Measurements from ENCODE around the gene NKAIN2. TPM values are rescaled to one million over a fixed set of nuclear protein-coding genes. Genes with fewer than 3 reads are reported as not detected.
A peak's percentile ranks its signal among the peaks of the same experiment; 100 is the strongest.

NKAIN2 gene
- total RNA-seq, 4 donors from 2014 or later, result 0.31 to 0.58 (median 0.39) TPM; not detected in 1

GRCh38 chr6:123928529-123928928 is 124.9 kb downstream of the NKAIN2 start:
- Histone ChIP-seq H3K36me3 (no peaks in the 10 kb centered on the region), H3K27me3 (no peaks in the 10 kb centered on the region), H3K4me1 (no peaks in the 10 kb centered on the region), H3K27ac (no peak overlapping the region), H3K4me3 (no peak overlapping the region), H3K9me3 (no peaks in the 10 kb centered on the region)
- no peak for TF ChIP-seq CTCF (IDR thresholded peaks at IDR 0.05 in 4 of 5, conservative IDR thresholded peaks at IDR 0.05 in 1 of 5)
- TF ChIP-seq POLR2A (IDR thresholded peaks at IDR 0.05), result no peak
- in situ Hi-C loops (cut with MboI; ENCODE audit: low sequenced_read_pairs in 4 of 4), result no loop called here
- DNase-seq (no peak), ATAC-seq (no peak)
- intact Hi-C loops (cut with DNase I; ENCODE audit: low total_unique reads), result no loop called here

GRCh38 chr6:123931928-123932327 is 128.3 kb downstream of the NKAIN2 start:
- Histone ChIP-seq H3K27me3 (no peaks in the 10 kb centered on the region), H3K36me3 (no peaks in the 10 kb centered on the region), H3K27ac (no peak overlapping the region), H3K4me1 (no peaks in the 10 kb centered on the region), H3K9me3 (no peaks in the 10 kb centered on the region), H3K4me3 (no peak overlapping the region)
- TF ChIP-seq CTCF (IDR thresholded peaks at IDR 0.05 in 4 of 5, conservative IDR thresholded peaks at IDR 0.05 in 1 of 5), result no peak
- TF ChIP-seq POLR2A (IDR thresholded peaks at IDR 0.05), result no peak
- no peak for DNase-seq
- ATAC-seq, result no peak
- intact Hi-C loops (cut with DNase I; ENCODE audit: low total_unique reads), result no loop called here
- in situ Hi-C loops (cut with MboI; ENCODE audit: low sequenced_read_pairs in 4 of 4), result no loop called here

- ATAC-seq (no peak), DNase-seq (no peak)
- Histone ChIP-seq H3K4me1 (peaks cover 0 to 7% of the 10 kb centered on the region in 2 donors), H3K27ac (no peak overlapping the region), H3K27me3 (no peaks in the 10 kb centered on the region), H3K4me3 (no peak overlapping the region), H3K36me3 (no peaks in the 10 kb centered on the region), H3K9me3 (no peaks in the 10 kb centered on the region)
- in situ Hi-C loops (cut with MboI; ENCODE audit: low sequenced_read_pairs in 4 of 4) (no loop called here), intact Hi-C loops (cut with DNase I; ENCODE audit: low total_unique reads) (no loop called here)
- no peak for TF ChIP-seq CTCF (IDR thresholded peaks at IDR 0.05 in 4 of 5, conservative IDR thresholded peaks at IDR 0.05 in 1 of 5)
- TF ChIP-seq POLR2A (IDR thresholded peaks at IDR 0.05), result no peak
Observed at GRCh38 chr6:123940551-123940950, 136.9 kb downstream of the NKAIN2 start.

- TF ChIP-seq POLR2A (IDR thresholded peaks at IDR 0.05), result no peak
- no peak for TF ChIP-seq CTCF (IDR thresholded peaks at IDR 0.05 in 4 of 5, conservative IDR thresholded peaks at IDR 0.05 in 1 of 5)
- DNase-seq (no peak), ATAC-seq (no peak)
- H3K36me3 ChIP-seq, result no peaks in the 10 kb centered on the region
- H3K27me3 ChIP-seq, result no peaks in the 10 kb centered on the region
- no peak overlapping the region for H3K27ac ChIP-seq
- intact Hi-C loops (cut with DNase I; ENCODE audit: low total_unique reads) (no loop called here), in situ Hi-C loops (cut with MboI; ENCODE audit: low sequenced_read_pairs in 4 of 4) (no loop called here)
- H3K4me1 ChIP-seq, result peaks cover 0 to 7% of the 10 kb centered on the region in 2 donors
- H3K9me3 ChIP-seq, result no peaks in the 10 kb centered on the region
- no peak overlapping the region for H3K4me3 ChIP-seq
Observed at GRCh38 chr6:123941855-123942254, 138.2 kb downstream of the NKAIN2 start.

GRCh38 chr6:123945386-123945785 is 141.7 kb downstream of the NKAIN2 start:
- no peaks in the 10 kb centered on the region for H3K27me3 ChIP-seq
- peak in 1 of 2 donors; percentile 14 for ATAC-seq
- no peaks in the 10 kb centered on the region for H3K36me3 ChIP-seq
- intact Hi-C loops (cut with DNase I; ENCODE audit: low total_unique reads), result no loop called here
- no peak overlapping the region for H3K27ac ChIP-seq
- no peak for DNase-seq
- no peak overlapping the region for H3K4me3 ChIP-seq
- in situ Hi-C loops (cut with MboI; ENCODE audit: low sequenced_read_pairs in 4 of 4), result no loop called here
- TF ChIP-seq CTCF (IDR thresholded peaks at IDR 0.05 in 4 of 5, conservative IDR thresholded peaks at IDR 0.05 in 1 of 5), result no peak
- no peaks in the 10 kb centered on the region for H3K9me3 ChIP-seq
- H3K4me1 ChIP-seq, result peaks cover 0 to 7% of the 10 kb centered on the region in 2 donors
